Subcutaneous abdominal adipose tissue (tissue), 5 donors: Measurements from ENCODE around the gene EFCAB6.

ENCODE experiments used
- H3K27ac ChIP-seq: one replicate; pipeline ENCODE4 v1.7.0; 2013; ENCODE audit warnings: low read depth, mild to moderate bottlenecking, inconsistent platforms, low read length, moderate library complexity
- H3K27me3 ChIP-seq, 5 donors: one replicate each; pipeline ENCODE4 v1.7.0; 2013; ENCODE audit warnings: low read length in 5 of 5, inconsistent platforms in 1 of 5; ENCODE audit not compliant: control insufficient read depth in 5 of 5, insufficient read depth in 4 of 5
- H3K36me3 ChIP-seq, 5 donors: one replicate each; pipeline ENCODE4 v1.7.0; 2013; ENCODE audit warnings: low read length in 5 of 5; ENCODE audit not compliant: control insufficient read depth in 5 of 5, insufficient read depth in 5 of 5
- H3K4me1 ChIP-seq, 5 donors: one replicate each; pipeline ENCODE4 v1.7.0; 2013; ENCODE audit warnings: low read length in 5 of 5, mild to moderate bottlenecking in 3 of 5, moderate library complexity in 1 of 5; ENCODE audit not compliant: control insufficient read depth in 5 of 5, insufficient read depth in 5 of 5
- H3K4me3 ChIP-seq, 5 donors: one replicate each; pipeline ENCODE4 v1.7.0; 2013; ENCODE audit warnings: low read length in 5 of 5, low read depth in 1 of 5
- H3K9ac ChIP-seq, 5 donors: one replicate each; pipeline ENCODE4 v1.7.0; 2013; ENCODE audit warnings: low read length in 5 of 5, mild to moderate bottlenecking in 4 of 5, moderate library complexity in 3 of 5
- H3K9me3 ChIP-seq, 5 donors: one replicate each; pipeline ENCODE4 v1.7.0; 2013; ENCODE audit warnings: low read length in 5 of 5; ENCODE audit not compliant: control insufficient read depth in 5 of 5
- donor health status: healthy.
- donor health status: healthy.
- donor health status: healthy.
- donor health status: healthy.
- donor health status: healthy.

The EFCAB6 gene

DNA sequence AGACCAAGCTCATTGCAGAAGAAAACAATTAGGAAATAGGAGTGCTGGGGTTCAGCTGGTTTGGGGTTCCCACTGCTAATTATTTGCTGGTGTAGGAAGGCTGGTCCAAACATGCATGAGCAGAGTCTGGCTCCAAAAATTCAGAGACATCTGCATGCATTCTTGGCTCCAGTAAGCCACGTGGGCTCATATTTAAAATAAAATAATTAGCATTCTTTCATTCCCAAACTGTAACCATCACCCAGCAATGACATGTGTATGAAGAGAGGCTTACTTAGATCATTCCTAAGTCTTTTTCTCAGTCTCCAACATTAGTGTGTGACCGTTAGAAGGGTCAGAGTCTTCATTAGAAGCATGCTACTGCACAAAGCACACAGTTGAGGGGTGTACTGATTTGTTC is 58.4 kb downstream of the EFCAB6 start:
- H3K4me3 ChIP-seq, result no peak overlapping the region
- H3K4me1 ChIP-seq, result no peaks in the 10 kb centered on the region
- H3K9ac ChIP-seq, result no peak overlapping the region
- H3K27me3 ChIP-seq, result peaks cover 0 to 2% (median 0%) of the 10 kb centered on the region in 5 donors
- H3K9me3 ChIP-seq, result no peaks in the 10 kb centered on the region
- no peak overlapping the region for H3K27ac ChIP-seq
- H3K36me3 ChIP-seq, result no peaks in the 10 kb centered on the region

- Histone ChIP-seq H3K9ac (no peak overlapping the region), H3K4me1 (no peaks in the 10 kb centered on the region), H3K27ac (no peak overlapping the region), H3K36me3 (no peaks in the 10 kb centered on the region), H3K4me3 (no peak overlapping the region), H3K27me3 (peaks cover 0 to 2% (median 0%) of the 10 kb centered on the region in 5 donors), H3K9me3 (no peaks in the 10 kb centered on the region)
Observed at GRCh38 chr22:43750751-43751150, 61.4 kb downstream of the EFCAB6 start.

- H3K36me3 ChIP-seq, result no peaks in the 10 kb centered on the region
- H3K27ac ChIP-seq, result no peak overlapping the region
- H3K27me3 ChIP-seq, result peaks cover 0 to 2% (median 0%) of the 10 kb centered on the region in 5 donors
- no peaks in the 10 kb centered on the region for H3K4me1 ChIP-seq
- no peak overlapping the region for H3K4me3 ChIP-seq
- no peak overlapping the region for H3K9ac ChIP-seq
- no peaks in the 10 kb centered on the region for H3K9me3 ChIP-seq
Observed at GRCh38 chr22:43749473-43749872, 62.6 kb downstream of the EFCAB6 start.

- Histone ChIP-seq H3K4me3 (no peak overlapping the region), H3K9me3 (no peaks in the 10 kb centered on the region), H3K27ac (no peak overlapping the region), H3K27me3 (peaks cover 0 to 2% (median 0%) of the 10 kb centered on the region in 5 donors), H3K9ac (no peak overlapping the region), H3K4me1 (no peaks in the 10 kb centered on the region), H3K36me3 (no peaks in the 10 kb centered on the region)
Observed at GRCh38 chr22:43747877-43748276, 64.2 kb downstream of the EFCAB6 start.

DNA sequence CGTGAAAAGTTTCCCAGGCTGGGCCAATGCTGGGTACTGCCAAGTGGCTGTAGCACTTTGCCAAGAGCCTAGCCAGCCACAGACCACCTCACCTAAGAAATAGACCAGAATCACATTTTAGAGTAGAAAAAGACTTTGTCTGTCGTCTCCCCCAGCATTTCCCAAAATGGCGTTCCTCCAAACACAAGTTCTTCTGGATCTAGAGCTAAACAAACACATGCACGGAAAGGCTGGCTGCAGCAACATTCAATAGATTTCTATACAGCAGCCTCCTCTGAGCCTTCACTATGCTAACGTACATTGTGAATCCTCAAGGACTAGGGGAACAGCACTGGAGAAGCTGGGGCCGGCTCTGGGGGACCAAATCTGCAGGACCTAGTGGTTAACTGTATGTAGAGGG is 65.0 kb downstream of the EFCAB6 start:
- Histone ChIP-seq H3K4me1 (no peaks in the 10 kb centered on the region), H3K9me3 (no peaks in the 10 kb centered on the region), H3K9ac (no peak overlapping the region), H3K27ac (no peak overlapping the region), H3K27me3 (peaks cover 0 to 8% (median 0%) of the 10 kb centered on the region in 5 donors), H3K36me3 (no peaks in the 10 kb centered on the region), H3K4me3 (no peak overlapping the region)

DNA sequence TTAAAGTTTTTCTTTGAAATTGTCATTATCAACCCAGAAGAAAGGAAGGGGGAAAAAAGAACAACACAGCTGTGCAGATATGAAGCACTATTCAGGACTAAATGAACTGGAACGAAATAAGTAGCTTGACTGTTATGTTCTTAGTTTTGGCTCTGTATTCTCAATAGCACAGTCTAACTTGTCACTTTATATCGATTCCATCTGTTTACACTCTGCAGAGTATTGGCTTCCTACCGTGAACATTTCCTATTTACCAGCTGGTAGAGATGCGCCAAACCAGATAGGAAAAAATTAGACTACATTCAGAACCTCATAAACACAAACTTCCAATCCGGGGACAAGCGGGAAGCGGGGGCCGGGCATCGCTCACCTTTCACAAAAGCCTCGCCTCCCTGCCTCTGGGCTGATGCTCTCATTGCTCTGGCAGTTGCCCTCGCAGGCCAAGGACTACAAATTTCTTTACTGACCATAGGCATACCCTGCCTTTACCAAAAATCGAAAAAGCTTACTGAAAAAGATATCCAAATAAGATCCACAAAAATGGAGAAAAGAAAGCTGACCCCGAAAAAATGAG is 66.2 kb downstream of the EFCAB6 start:
- no peaks in the 10 kb centered on the region for H3K4me1 ChIP-seq
- H3K4me3 ChIP-seq, result no peak overlapping the region
- no peak overlapping the region for H3K27ac ChIP-seq
- H3K27me3 ChIP-seq, result peaks cover 6 to 17% (median 10%) of the 10 kb centered on the region in 5 donors
- no peaks in the 10 kb centered on the region for H3K36me3 ChIP-seq
- no peak overlapping the region for H3K9ac ChIP-seq
- no peaks in the 10 kb centered on the region for H3K9me3 ChIP-seq

GRCh38 chr22:43745411-43745770 is 66.7 kb downstream of the EFCAB6 start:
- no peak overlapping the region for H3K9ac ChIP-seq

GRCh38 chr22:43744700-43745410 is 67.2 kb downstream of the EFCAB6 start:
- H3K27me3 ChIP-seq, result peaks cover 8 to 20% (median 15%) of the 10 kb centered on the region in 5 donors
- H3K9ac ChIP-seq, result no peak overlapping the region
- no peaks in the 10 kb centered on the region for H3K4me1 ChIP-seq
- no peaks in the 10 kb centered on the region for H3K36me3 ChIP-seq
- no peak overlapping the region for H3K4me3 ChIP-seq
- H3K27ac ChIP-seq, result no peak overlapping the region
- H3K9me3 ChIP-seq, result no peaks in the 10 kb centered on the region

More at GRCh38 chr22:43745411-43745770, 66.7 kb downstream of the EFCAB6 start:
- Histone ChIP-seq H3K4me3 (no peak overlapping the region), H3K36me3 (no peaks in the 10 kb centered on the region), H3K27me3 (peaks cover 6 to 20% (median 13%) of the 10 kb centered on the region in 5 donors), H3K27ac (no peak overlapping the region), H3K9me3 (no peaks in the 10 kb centered on the region), H3K4me1 (no peaks in the 10 kb centered on the region)

DNA sequence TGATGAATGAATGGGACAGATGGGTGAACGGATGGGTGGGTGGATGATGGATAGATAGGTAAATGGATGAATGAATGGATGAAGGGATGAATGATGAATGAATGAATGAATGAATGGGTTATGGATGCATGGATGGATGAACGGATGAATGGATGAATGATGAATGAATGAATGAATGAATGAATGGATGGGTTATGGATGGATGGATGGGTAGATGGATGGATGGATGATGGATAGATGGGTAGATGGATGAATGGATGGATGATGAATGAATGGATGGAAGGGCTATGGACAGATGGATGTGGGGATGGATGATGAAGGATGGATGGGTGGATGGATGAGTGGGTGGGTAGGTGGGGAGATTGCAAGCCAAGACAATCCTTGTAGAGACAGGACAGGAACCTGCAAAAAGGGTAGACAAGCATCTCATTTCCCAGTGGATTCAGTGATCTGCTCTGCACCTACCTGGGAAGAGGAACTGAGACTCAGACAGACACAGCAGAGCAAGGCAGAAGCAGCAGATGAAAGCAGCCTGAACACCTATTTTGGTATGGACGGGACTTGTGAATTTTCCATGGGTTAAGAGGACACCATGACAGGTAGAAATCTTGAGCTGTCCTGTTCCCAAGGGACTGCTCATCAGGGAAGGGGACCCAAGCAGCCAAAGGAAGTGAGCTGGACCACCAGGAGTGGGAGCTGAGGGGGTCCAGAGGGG is 68.0 kb downstream of the EFCAB6 start:
- Histone ChIP-seq H3K9me3 (no peaks in the 10 kb centered on the region), H3K36me3 (no peaks in the 10 kb centered on the region), H3K27ac (no peak overlapping the region), H3K4me3 (no peak overlapping the region), H3K9ac (no peak overlapping the region), H3K4me1 (no peaks in the 10 kb centered on the region), H3K27me3 (peaks cover 8 to 20% (median 15%) of the 10 kb centered on the region in 5 donors)

DNA sequence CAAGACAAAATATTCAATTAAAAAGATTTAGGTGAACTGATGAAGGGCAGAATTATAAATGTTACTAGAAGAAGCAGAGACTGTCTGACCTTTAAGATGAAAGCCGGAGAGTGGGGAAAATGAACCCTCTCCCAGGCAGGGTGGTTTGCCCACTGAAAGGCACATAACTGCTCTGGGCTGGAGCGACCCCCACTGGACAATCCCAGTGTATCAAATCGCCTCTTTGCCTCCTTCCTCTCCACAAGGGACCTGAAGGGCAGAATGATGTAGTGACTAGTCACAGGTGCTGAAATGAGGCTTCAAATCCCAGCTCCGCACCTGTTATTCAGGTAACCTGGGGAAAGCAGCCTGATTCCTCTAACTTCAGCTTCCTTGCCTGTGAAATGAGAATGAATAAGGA is 69.0 kb downstream of the EFCAB6 start:
- Histone ChIP-seq H3K4me3 (no peak overlapping the region), H3K36me3 (no peaks in the 10 kb centered on the region), H3K4me1 (no peaks in the 10 kb centered on the region), H3K9me3 (no peaks in the 10 kb centered on the region), H3K9ac (no peak overlapping the region), H3K27me3 (peaks cover 8 to 20% (median 15%) of the 10 kb centered on the region in 5 donors), H3K27ac (no peak overlapping the region)
